Esophagus muscularis mucosa (tissue), 4 donors: ENCODE measurements around the gene ATP10D.

Experiments used
- EP300 ChIP-seq: sonication (generic); formaldehyde crosslinking; IDR thresholded peaks from one replicate; pipeline ENCODE4 v1.6.1; 2017; ENCODE audit warnings: antibody characterized with exemption
- POLR2A ChIP-seq: fragments of 450-650 bp; IDR thresholded peaks from one replicate; pipeline ENCODE4 v1.6.1; 2017; ENCODE audit warnings: antibody characterized with exemption, moderate library complexity, mild to moderate bottlenecking, low read depth
- POLR2AphosphoS5 ChIP-seq, 2 donors: sonication (generic); formaldehyde crosslinking; IDR thresholded peaks; one replicate each; pipeline ENCODE4 v1.6.1; 2017; ENCODE audit warnings: antibody characterized with exemption in 2 of 2
- TF ChIP-seq, protein P1 (sequence below), 3 experiments: fragments of 200-600 bp in 2 of 3; fragments of 450-650 bp in 1 of 3; sonication (generic) in 2 of 3; IDR thresholded peaks; one replicate each; pipeline ENCODE4 v1.5.1; 2017 to 2019; ENCODE audit warnings: antibody characterized with exemption in 3 of 3, mild to moderate bottlenecking in 2 of 3, moderate library complexity in 1 of 3

DNA sequence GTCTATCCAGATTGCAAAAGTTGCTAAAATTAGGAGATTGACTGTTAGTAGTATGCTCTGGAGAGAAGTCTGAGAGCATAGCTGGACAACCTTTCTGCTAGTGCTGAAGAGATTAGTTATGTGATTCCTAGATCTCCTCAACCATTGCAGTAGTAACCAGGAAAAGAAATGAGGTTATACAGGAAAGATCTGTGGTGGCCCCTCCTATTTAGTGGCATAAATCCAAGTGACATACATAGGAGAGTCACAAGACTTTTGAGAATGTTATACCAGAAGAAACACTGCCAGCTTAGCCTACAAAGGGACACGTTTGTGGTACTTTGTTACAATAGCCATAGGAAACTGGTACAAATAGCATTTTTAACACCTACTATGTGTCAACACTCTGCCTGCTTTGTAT is 105.2 kb downstream of the ATP10D start:
- TF ChIP-seq, protein P1, sequence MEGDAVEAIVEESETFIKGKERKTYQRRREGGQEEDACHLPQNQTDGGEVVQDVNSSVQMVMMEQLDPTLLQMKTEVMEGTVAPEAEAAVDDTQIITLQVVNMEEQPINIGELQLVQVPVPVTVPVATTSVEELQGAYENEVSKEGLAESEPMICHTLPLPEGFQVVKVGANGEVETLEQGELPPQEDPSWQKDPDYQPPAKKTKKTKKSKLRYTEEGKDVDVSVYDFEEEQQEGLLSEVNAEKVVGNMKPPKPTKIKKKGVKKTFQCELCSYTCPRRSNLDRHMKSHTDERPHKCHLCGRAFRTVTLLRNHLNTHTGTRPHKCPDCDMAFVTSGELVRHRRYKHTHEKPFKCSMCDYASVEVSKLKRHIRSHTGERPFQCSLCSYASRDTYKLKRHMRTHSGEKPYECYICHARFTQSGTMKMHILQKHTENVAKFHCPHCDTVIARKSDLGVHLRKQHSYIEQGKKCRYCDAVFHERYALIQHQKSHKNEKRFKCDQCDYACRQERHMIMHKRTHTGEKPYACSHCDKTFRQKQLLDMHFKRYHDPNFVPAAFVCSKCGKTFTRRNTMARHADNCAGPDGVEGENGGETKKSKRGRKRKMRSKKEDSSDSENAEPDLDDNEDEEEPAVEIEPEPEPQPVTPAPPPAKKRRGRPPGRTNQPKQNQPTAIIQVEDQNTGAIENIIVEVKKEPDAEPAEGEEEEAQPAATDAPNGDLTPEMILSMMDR (IDR thresholded peaks at IDR 0.05), result no peak
- no peak for TF ChIP-seq POLR2AphosphoS5 (IDR thresholded peaks at IDR 0.05)
- no peak for TF ChIP-seq POLR2A
- no peak for TF ChIP-seq EP300
